Astrocyte of the hippocampus (primary cell): ENCODE measurements around the gene WNT1.

ENCODE experiments used
- DNase-seq: peaks from one replicate; pipeline ENCODE4 v3.0.0; 2011; ENCODE audit warnings: low read depth, low spot score

Gene WNT1

DNA sequence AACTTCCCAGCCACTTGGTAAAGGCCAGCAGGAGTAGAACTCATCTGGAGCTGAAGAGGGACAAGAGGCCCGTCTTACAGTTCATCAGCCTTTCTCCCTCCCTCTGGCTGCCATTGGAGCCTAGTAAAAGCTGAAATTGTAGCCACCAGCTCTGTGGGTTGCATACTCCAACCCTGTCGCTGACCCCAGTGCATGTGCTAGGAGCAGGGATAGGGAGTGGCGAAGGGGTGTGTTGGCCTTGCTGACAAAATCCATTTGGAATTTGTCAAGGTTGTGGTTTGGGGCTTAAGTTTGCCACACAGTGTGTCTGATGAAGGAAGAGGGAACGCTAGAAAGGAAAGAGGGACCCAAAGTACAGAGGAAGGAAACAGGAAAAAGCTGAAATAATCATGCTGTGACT is 16.8 kb upstream of the WNT1 start:
- no peak for DNase-seq

DNA sequence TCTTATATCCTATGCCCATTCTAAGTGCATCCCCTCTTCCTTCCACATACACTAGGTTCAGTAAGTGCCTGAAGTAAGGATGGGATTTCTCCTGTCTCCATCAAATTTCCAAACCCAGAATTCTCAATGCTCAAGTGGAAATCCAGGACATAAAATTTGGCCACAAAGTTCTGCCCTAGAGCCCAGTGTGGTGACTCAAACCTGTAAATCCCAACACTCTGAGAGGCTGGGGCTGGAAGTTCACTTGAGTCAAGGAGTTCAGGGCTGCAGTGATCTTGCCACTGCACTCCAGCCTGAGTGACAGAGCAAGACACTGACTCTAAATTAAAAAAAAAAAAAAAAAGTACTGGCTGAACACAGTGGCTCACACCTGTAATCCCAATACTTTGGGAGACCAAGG is 16.3 kb upstream of the WNT1 start:
- DNase-seq = no peak

- no peak for DNase-seq
Observed at GRCh38 chr12:48965298-48965838, 12.8 kb upstream of the WNT1 start.

DNA sequence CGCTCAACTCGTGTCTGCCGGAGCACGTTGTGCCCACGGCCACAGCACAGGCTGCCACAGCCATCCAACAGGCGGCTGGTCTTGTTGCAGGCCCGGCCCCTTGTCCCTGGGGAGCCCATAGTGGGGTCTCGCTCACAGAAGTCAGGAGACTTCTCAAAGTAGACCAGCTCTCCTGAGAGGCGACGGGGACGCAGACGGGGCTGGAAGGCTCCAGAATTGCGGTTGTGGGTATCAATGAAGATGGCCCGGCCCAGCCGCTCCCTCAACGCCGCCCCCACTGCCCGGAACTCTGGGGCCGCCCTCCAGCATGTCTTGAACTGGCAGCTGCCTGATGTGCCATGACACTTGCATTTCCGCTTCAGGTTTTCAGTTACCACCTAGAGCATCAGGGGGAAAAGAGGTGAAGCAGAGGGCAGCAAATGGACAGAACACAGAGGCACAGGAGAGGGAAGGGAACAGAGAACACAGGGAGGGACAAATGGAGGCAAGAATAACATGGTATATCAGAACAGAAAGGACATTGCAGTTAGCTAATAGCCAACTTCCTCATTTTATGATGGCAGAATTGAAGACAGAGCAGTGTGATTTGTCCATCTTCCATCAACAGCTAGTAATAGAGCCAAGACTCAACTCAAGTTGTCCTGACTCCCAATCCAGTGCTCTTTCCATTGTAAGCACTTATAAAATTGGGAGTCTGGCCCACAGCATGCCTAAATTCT is 11.8 kb upstream of the WNT1 start:
- no peak for DNase-seq

DNA sequence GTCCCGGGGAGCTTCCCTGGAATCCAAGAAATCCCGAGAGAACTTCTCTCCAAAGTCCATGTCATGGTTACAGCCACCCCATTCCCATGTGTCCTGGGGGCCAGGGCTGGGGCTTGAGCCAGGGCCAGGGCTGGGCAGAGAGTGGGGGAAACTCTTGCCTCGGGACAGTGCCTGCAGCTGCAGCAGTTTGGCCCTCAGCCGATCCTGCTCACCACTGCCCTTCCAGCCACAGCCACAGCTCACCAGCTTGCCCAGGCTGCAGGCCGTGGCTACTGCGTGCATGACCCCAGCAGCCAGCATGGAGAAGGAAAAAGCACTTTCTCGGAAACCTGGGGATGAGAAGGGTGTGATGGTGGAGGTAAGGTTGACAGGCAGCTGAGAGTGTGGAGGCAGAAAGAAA is 10.1 kb upstream of the WNT1 start:
- no peak for DNase-seq

GRCh38 chr12:48968467-48968866 is 9.7 kb upstream of the WNT1 start:
- no peak for DNase-seq

- DNase-seq = no peak
Observed at GRCh38 chr12:48969160-48969771, 8.9 kb upstream of the WNT1 start.

- peak; percentile 52 for DNase-seq
Observed at GRCh38 chr12:48969833-48970701, 8.1 kb upstream of the WNT1 start.

GRCh38 chr12:48970702-48971334 is 7.3 kb upstream of the WNT1 start:
- DNase-seq = no peak

- DNase-seq = peak; percentile 65
Observed at GRCh38 chr12:48972213-48972951, 5.7 kb upstream of the WNT1 start.

GRCh38 chr12:48972952-48973483 is 5.1 kb upstream of the WNT1 start:
- DNase-seq = no peak

DNA sequence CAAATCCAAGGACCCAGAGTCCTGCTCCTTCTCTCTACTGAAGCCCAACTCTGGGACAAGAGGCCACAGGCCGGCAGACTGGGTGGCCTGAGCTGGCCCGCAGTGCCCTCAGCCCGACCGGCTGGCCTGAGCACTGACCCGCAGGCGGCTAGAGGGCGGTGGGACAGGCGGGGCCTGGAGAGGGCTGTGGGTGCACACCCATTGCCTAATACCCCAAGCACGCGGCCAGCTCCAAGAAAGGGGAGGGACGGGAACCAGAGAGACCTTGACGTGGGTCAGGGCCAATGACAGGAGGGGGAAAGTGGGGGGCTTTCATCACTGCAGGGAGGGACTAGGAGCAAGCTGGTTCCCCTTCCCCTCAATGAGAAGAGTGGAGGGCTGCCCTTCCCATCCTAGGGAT is 4.6 kb upstream of the WNT1 start:
- DNase-seq = peak; percentile 41

GRCh38 chr12:48973941-48974673 is 4.0 kb upstream of the WNT1 start:
- DNase-seq = peak; percentile 82

DNA sequence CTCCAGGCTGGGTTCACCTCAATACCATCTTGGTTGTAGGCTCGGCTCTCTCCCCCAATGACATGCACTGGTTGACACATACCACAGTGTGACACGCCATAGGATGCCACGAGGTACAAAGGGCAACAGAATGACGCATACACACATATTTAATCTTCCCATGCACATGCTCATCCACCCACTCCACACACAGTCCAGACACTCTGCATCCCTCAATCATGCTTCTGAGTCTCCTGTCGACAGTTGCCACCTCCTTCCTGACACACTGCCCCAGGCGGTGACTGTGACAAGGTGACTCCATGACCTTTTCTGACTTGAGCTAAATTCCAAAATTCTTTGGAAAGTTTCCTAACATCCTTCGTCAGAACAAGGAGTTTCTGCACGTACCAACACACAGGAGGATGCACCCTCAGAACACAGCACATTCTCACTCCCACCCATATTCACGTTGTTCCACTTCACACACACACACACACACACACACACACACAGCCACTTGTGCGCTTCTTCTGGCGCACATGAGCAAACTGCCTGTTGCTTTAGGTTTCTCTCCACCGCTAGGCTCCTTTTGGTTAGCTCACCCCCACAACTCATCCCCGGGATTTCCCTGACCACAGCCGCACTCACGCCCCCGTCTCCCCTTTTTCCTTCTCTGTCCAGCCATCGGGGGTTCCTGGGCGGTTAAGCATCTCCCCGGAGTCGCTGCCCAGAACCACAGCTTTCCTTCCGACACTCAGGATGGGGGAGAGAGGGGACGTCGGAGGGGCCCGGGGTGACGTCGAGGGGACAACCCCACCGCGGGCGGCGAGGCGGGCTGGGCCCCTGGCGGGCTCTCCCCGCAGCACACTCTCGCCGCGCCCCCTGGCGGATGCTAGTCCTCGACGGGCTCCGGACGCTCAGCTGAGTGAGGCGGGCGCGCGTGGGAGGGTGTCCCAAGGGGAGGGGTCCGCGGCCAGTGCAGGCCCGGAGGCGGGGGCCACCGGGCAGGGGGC is 536 bp upstream of the WNT1 start:
- peak; percentile 69 for DNase-seq

GRCh38 chr12:48978741-48979601 is 849 bp downstream of the WNT1 start:
- DNase-seq = no peak

DNA sequence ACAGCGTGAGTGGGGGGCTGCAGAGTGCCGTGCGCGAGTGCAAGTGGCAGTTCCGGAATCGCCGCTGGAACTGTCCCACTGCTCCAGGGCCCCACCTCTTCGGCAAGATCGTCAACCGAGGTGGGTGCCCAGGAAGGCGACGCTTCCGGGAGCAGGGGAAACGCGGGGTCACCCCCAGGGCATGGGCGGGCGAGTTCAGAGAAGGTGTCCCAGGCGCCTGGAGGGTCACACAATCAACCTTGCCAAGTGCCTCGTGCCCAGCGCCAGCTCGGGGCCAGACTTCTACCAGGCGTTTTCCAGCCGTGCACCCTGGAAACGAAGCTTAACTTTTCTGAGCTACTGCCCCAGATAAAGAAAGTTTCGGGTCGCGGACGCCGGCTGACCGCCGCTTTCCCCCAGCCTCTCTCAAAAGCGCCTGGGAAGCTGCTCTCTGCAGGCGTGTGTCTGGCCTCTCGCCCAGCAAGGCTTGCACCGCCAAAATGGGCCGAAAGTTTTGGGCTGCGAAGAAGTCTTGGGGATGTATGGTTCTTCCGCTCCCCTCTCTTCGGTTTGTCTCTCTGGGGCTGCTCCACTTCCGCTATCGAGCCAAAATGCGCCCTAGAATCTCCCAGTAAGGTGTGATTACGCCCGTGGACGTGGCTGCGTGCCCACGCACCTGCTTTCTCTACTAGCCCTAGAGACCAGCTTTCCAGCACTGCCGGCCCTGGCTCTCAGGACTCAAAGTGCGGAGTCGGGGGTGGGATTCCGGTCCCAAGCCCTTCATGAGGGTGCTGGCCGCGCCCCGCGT is 1.7 kb downstream of the WNT1 start:
- DNase-seq = no peak

DNA sequence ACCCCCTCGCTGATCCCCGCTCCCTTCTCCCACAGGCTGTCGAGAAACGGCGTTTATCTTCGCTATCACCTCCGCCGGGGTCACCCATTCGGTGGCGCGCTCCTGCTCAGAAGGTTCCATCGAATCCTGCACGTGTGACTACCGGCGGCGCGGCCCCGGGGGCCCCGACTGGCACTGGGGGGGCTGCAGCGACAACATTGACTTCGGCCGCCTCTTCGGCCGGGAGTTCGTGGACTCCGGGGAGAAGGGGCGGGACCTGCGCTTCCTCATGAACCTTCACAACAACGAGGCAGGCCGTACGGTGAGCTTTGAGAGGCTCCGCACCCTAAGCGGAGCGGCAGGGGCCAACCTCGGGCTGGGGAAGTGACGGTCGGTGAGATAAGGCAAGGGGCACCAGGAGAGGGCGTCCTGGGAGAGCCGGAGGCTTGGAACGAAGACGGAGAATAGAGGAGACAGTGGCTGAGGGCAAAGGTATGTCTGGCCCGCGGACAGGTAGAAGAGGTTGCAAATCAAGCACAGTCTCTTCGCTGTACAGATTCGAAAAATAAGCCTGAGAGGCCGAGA is 2.3 kb downstream of the WNT1 start:
- no peak for DNase-seq
